ENCODE results near the gene LRIT2. TPM values are rescaled to one million over a fixed set of nuclear protein-coding genes. Genes with fewer than 3 reads are reported as not detected.

LRIT2 gene
- polyA plus RNA-seq, 1 experiment, result not detected

- H3K9me3 ChIP-seq (ENCODE audit: control insufficient read depth, insufficient read depth, low read length), result no peaks in the 10 kb centered on the region; the same call in 1 of the 2 replicates
- no peak for DNase-seq (ENCODE audit: low read depth, low spot score)
- TF ChIP-seq CTCF (IDR thresholded peaks at IDR 0.05; ENCODE audit: low read depth, low read length), result no peak
- H3K4me3 ChIP-seq (ENCODE audit: low read depth, low read length), result no peak overlapping the region
- no peak overlapping the region for H3K27ac ChIP-seq (ENCODE audit: low read depth, low read length)
- H3K27me3 ChIP-seq (ENCODE audit: control insufficient read depth, insufficient read depth, low read length), result peaks cover 31% of the 10 kb centered on the region
- ChIA-PET POLR2A (no interaction called here), CTCF (interaction anchor here (1.1 kb wide), 1 partner anchor 43 kb away, joined by 4 read pairs; no protein-coding TSS in a partner anchor)
Measured at GRCh38 chr10:84191106-84191505, 34.2 kb downstream of the LRIT2 start.

GRCh38 chr10:84190621-84191020 lies 34.7 kb downstream of the LRIT2 start:
- DNase-seq (ENCODE audit: low read depth, low spot score), result no peak
- Histone ChIP-seq H3K4me3 (ENCODE audit: low read depth, low read length) (no peak overlapping the region), H3K27me3 (ENCODE audit: control insufficient read depth, insufficient read depth, low read length) (peaks cover 26% of the 10 kb centered on the region), H3K27ac (ENCODE audit: low read depth, low read length) (no peak overlapping the region), H3K9me3 (ENCODE audit: control insufficient read depth, insufficient read depth, low read length) (no peaks in the 10 kb centered on the region; the same call in 1 of the 2 replicates)
- POLR2A ChIA-PET, result no interaction called here
- CTCF ChIA-PET, result interaction anchor here (0.6 kb wide), 1 partner anchor 43 kb away, joined by 3 read pairs; no protein-coding TSS in a partner anchor
- TF ChIP-seq CTCF (IDR thresholded peaks at IDR 0.05; ENCODE audit: low read depth, low read length), result no peak

GRCh38 chr10:84188815-84189214 lies 36.5 kb downstream of the LRIT2 start:
- DNase-seq (ENCODE audit: low read depth, low spot score), result no peak
- no peak for TF ChIP-seq CTCF (IDR thresholded peaks at IDR 0.05; ENCODE audit: low read depth, low read length)
- no peak overlapping the region for H3K4me3 ChIP-seq (ENCODE audit: low read depth, low read length)
- H3K27me3 ChIP-seq (ENCODE audit: control insufficient read depth, insufficient read depth, low read length), result peaks cover 11% of the 10 kb centered on the region
- no peak overlapping the region for H3K27ac ChIP-seq (ENCODE audit: low read depth, low read length)
- no peaks in the 10 kb centered on the region for H3K9me3 ChIP-seq (ENCODE audit: control insufficient read depth, insufficient read depth, low read length)
- POLR2A ChIA-PET, result no interaction called here
- CTCF ChIA-PET, result no interaction called here

GRCh38 chr10:84185526-84186175 lies 39.7 kb downstream of the LRIT2 start:
- ChIA-PET CTCF (no interaction called here), POLR2A (no interaction called here)
- Histone ChIP-seq H3K4me3 (ENCODE audit: low read depth, low read length) (no peak overlapping the region), H3K27ac (ENCODE audit: low read depth, low read length) (no peak overlapping the region), H3K9me3 (ENCODE audit: control insufficient read depth, insufficient read depth, low read length) (no peaks in the 10 kb centered on the region; the same call in 1 of the 2 replicates), H3K27me3 (ENCODE audit: control insufficient read depth, insufficient read depth, low read length) (peaks cover 4% of the 10 kb centered on the region)
- DNase-seq (ENCODE audit: low read depth, low spot score), result no peak
- TF ChIP-seq CTCF (IDR thresholded peaks at IDR 0.05; ENCODE audit: low read depth, low read length), result no peak

GRCh38 chr10:84184517-84184916 lies 40.8 kb downstream of the LRIT2 start:
- no peak for DNase-seq (ENCODE audit: low read depth, low spot score)
- CTCF ChIA-PET, result interaction anchor here (1.5 kb wide), 1 partner anchor 37 kb away, joined by 3 read pairs; no protein-coding TSS in a partner anchor
- Histone ChIP-seq H3K27ac (ENCODE audit: low read depth, low read length) (no peak overlapping the region), H3K4me3 (ENCODE audit: low read depth, low read length) (no peak overlapping the region), H3K27me3 (ENCODE audit: control insufficient read depth, insufficient read depth, low read length) (peaks cover 4% of the 10 kb centered on the region), H3K9me3 (ENCODE audit: control insufficient read depth, insufficient read depth, low read length) (no peaks in the 10 kb centered on the region; the same call in 1 of the 2 replicates)
- POLR2A ChIA-PET, result no interaction called here
- no peak for TF ChIP-seq CTCF (IDR thresholded peaks at IDR 0.05; ENCODE audit: low read depth, low read length)
